ENCODE measurements around the gene MCRS1. TPM values are rescaled to one million over a fixed set of nuclear protein-coding genes. Genes with fewer than 3 reads are reported as not detected.

The MCRS1 gene
- total RNA-seq, 1 experiment from 2014 or later = 88.6 TPM

DNA sequence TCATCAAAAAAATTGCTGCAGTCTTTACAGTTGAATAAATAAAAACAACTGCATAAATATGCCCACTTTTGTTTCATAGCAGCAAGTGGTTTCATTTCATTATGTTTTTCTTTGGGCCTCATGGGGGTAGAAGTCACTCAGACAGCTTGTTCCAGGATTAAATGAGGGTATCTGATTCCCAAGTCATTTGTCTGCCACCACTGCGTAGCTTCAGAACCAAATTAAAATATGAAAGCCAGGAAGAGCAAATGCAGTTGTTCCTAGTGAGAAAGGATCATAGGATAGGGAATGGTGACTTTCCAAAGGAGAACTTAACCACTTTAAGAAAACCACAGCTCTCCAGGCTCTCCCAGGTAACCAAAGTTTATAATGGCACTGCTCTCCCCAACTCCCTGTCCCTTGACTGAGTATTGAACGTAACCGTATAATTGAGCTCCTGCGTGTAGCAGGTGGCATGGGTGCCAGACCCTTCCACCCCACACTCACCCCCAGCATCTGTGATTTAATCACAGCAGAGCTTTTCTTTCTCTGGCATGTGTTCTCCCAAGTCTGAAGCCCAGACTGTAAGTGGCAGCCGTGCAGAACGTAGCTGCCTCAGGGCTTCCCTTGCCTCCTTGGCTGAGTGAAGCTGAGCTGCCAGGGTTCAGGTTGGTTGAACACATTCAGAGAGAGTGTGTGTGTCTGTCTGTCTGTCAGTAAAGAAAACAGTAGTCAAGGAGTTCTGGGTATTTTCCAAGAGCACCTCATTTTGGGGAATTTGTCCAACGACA, 40.4 kb downstream of the MCRS1 start:
- no peak for DNase-seq (ENCODE audit: low read depth, low spot score)
- H3K27me3 ChIP-seq (ENCODE audit: control insufficient read depth, insufficient read depth, low read length) = no peaks in the 10 kb centered on the region

DNA sequence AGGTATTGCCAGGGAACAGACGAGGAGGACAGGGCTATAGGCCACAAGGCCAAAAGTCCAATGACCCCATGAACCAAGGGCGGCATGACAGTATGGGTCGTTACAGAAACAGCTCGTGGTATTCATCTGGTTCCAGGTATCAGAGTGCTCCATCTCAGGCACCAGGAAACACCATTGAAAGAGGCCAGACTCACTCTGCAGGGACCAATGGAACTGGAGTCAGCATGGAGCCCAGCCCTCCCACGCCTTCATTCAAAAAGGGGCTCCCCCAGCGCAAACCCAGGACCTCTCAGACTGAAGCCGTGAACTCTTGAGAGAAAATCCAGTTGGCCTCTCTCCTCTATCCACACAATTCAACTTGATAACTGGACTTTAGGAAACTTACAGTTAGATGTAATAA, 42.0 kb downstream of the MCRS1 start:
- no peaks in the 10 kb centered on the region for H3K4me1 ChIP-seq (ENCODE audit: control insufficient read depth, insufficient read depth, low read length)
- CTCF ChIA-PET = no interaction called here
- BruUV-seq (replicated peaks) = no TSS peak
- H3K27me3 ChIP-seq (ENCODE audit: control insufficient read depth, insufficient read depth, low read length) = no peaks in the 10 kb centered on the region
- ATAC-seq (no peak), DNase-seq (ENCODE audit: low read depth, low spot score) (no peak)
- no peak overlapping the region for H3K4me3 ChIP-seq (ENCODE audit: low read depth in 2 of 2, low read length in 2 of 2)
- no peak overlapping the region for H3K27ac ChIP-seq (ENCODE audit: low read length)
- intact Hi-C loops (cut with micrococcal nuclease; ENCODE audit: unreplicated experiment) (no loop called here), in situ Hi-C loops (cut with HindIII; ENCODE audit: low pct_unique_long_range_greater_than_20kb, low sequenced_read_pairs) (no loop called here)
- TF ChIP-seq, protein P1, sequence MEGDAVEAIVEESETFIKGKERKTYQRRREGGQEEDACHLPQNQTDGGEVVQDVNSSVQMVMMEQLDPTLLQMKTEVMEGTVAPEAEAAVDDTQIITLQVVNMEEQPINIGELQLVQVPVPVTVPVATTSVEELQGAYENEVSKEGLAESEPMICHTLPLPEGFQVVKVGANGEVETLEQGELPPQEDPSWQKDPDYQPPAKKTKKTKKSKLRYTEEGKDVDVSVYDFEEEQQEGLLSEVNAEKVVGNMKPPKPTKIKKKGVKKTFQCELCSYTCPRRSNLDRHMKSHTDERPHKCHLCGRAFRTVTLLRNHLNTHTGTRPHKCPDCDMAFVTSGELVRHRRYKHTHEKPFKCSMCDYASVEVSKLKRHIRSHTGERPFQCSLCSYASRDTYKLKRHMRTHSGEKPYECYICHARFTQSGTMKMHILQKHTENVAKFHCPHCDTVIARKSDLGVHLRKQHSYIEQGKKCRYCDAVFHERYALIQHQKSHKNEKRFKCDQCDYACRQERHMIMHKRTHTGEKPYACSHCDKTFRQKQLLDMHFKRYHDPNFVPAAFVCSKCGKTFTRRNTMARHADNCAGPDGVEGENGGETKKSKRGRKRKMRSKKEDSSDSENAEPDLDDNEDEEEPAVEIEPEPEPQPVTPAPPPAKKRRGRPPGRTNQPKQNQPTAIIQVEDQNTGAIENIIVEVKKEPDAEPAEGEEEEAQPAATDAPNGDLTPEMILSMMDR (IDR thresholded peaks at IDR 0.05) = no peak
- TF ChIP-seq, protein P2, sequence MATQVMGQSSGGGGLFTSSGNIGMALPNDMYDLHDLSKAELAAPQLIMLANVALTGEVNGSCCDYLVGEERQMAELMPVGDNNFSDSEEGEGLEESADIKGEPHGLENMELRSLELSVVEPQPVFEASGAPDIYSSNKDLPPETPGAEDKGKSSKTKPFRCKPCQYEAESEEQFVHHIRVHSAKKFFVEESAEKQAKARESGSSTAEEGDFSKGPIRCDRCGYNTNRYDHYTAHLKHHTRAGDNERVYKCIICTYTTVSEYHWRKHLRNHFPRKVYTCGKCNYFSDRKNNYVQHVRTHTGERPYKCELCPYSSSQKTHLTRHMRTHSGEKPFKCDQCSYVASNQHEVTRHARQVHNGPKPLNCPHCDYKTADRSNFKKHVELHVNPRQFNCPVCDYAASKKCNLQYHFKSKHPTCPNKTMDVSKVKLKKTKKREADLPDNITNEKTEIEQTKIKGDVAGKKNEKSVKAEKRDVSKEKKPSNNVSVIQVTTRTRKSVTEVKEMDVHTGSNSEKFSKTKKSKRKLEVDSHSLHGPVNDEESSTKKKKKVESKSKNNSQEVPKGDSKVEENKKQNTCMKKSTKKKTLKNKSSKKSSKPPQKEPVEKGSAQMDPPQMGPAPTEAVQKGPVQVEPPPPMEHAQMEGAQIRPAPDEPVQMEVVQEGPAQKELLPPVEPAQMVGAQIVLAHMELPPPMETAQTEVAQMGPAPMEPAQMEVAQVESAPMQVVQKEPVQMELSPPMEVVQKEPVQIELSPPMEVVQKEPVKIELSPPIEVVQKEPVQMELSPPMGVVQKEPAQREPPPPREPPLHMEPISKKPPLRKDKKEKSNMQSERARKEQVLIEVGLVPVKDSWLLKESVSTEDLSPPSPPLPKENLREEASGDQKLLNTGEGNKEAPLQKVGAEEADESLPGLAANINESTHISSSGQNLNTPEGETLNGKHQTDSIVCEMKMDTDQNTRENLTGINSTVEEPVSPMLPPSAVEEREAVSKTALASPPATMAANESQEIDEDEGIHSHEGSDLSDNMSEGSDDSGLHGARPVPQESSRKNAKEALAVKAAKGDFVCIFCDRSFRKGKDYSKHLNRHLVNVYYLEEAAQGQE (IDR thresholded peaks at IDR 0.05; ENCODE audit: insufficient read depth in 1 of 2, low read depth in 2 of 2, low read length in 1 of 2) = no peak
- no peak for TF ChIP-seq TCF7L2 (IDR thresholded peaks at IDR 0.05; ENCODE audit: low read depth, low read length)
- no peak for TF ChIP-seq POLR2AphosphoS5 (IDR thresholded peaks at IDR 0.05; ENCODE audit: low read depth, low read length)
- no peak for TF ChIP-seq SIN3A (IDR thresholded peaks at IDR 0.05; ENCODE audit: borderline replicate concordance, insufficient read depth, low read depth, low read length)
- POLR2A ChIA-PET = no interaction called here
- H3K9me3 ChIP-seq (ENCODE audit: control insufficient read depth, insufficient read depth, low read depth, low read length) = no peaks in the 10 kb centered on the region
- peaks cover 16% of the 10 kb centered on the region for H3K36me3 ChIP-seq (ENCODE audit: control insufficient read depth, insufficient read depth, low read length)

More for the DNA sequence above, 40.4 kb downstream of the MCRS1 start:
- TF ChIP-seq, protein P1 (IDR thresholded peaks at IDR 0.05) = no peak
- TF ChIP-seq POLR2AphosphoS5 (IDR thresholded peaks at IDR 0.05; ENCODE audit: low read depth, low read length) (no peak), SIN3A (IDR thresholded peaks at IDR 0.05; ENCODE audit: borderline replicate concordance, insufficient read depth, low read depth, low read length) (no peak), TCF7L2 (IDR thresholded peaks at IDR 0.05; ENCODE audit: low read depth, low read length) (no peak)
- Histone ChIP-seq H3K4me3 (ENCODE audit: low read depth in 2 of 2, low read length in 2 of 2) (no peak overlapping the region), H3K36me3 (ENCODE audit: control insufficient read depth, insufficient read depth, low read length) (peaks cover 16% of the 10 kb centered on the region), H3K9me3 (ENCODE audit: control insufficient read depth, insufficient read depth, low read depth, low read length) (no peaks in the 10 kb centered on the region), H3K27ac (ENCODE audit: low read length) (no peak overlapping the region), H3K4me1 (ENCODE audit: control insufficient read depth, insufficient read depth, low read length) (no peaks in the 10 kb centered on the region)
- ChIA-PET CTCF (interaction anchor here (0.6 kb wide), 1 partner anchor 254 kb away, joined by 5 read pairs; no protein-coding TSS in a partner anchor), POLR2A (no interaction called here)
- no peak; the same call in 1 of the 2 replicates for ATAC-seq
- intact Hi-C loops (cut with micrococcal nuclease; ENCODE audit: unreplicated experiment) = no loop called here
- no TSS peak for BruUV-seq (replicated peaks)
- in situ Hi-C loops (cut with HindIII; ENCODE audit: low pct_unique_long_range_greater_than_20kb, low sequenced_read_pairs) = no loop called here
